HCT116 (cell line): ENCODE results near the gene FGF19.

Experiments used
- CEBPB ChIP-seq: IDR thresholded peaks from 2 replicates; pipeline ENCODE4 v1.6.1; 2012; ENCODE audit warnings: low read depth
- TF ChIP-seq, protein P1 (sequence below), 3 experiments: fragments of 200-600 bp in 1 of 3; sonication (generic) in 1 of 3; IDR thresholded peaks in 2 of 3; conservative IDR thresholded peaks in 1 of 3; 2 replicates each; pipeline ENCODE4 v1.5.1; 2012 to 2017; ENCODE audit warnings: low read depth in 2 of 3, low read length in 2 of 3, antibody characterized with exemption in 1 of 3, borderline replicate concordance in 1 of 3, control low read depth in 1 of 3, mild to moderate bottlenecking in 1 of 3, mixed read lengths in 1 of 3, mixed run types in 1 of 3, moderate library complexity in 1 of 3; ENCODE audit not compliant: insufficient read depth in 1 of 3

GRCh38 chr11:69695581-69695980 lies 8.2 kb downstream of the FGF19 start:
- TF ChIP-seq, protein P1, sequence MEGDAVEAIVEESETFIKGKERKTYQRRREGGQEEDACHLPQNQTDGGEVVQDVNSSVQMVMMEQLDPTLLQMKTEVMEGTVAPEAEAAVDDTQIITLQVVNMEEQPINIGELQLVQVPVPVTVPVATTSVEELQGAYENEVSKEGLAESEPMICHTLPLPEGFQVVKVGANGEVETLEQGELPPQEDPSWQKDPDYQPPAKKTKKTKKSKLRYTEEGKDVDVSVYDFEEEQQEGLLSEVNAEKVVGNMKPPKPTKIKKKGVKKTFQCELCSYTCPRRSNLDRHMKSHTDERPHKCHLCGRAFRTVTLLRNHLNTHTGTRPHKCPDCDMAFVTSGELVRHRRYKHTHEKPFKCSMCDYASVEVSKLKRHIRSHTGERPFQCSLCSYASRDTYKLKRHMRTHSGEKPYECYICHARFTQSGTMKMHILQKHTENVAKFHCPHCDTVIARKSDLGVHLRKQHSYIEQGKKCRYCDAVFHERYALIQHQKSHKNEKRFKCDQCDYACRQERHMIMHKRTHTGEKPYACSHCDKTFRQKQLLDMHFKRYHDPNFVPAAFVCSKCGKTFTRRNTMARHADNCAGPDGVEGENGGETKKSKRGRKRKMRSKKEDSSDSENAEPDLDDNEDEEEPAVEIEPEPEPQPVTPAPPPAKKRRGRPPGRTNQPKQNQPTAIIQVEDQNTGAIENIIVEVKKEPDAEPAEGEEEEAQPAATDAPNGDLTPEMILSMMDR (IDR thresholded peaks at IDR 0.05 in 2 of 3, conservative IDR thresholded peaks at IDR 0.05 in 1 of 3; ENCODE audit: borderline replicate concordance in 1 of 3, insufficient read depth in 1 of 3, low read depth in 2 of 3, low read length in 2 of 3) = no peak
- TF ChIP-seq CEBPB = no peak
